Measurements from ENCODE around the gene POLR2H. TPM values are rescaled to one million over a fixed set of nuclear protein-coding genes. Genes with fewer than 3 reads are reported as not detected.

Gene POLR2H
- total RNA-seq, 1 experiment from 2014 or later: 92.6 TPM

- Histone ChIP-seq H3K4me1 (ENCODE audit: insufficient read depth, low read length, poor library complexity, severe bottlenecking) (peaks cover 11% of the 10 kb centered on the region), H3K4me3 (ENCODE audit: low read depth, low read length, poor library complexity, severe bottlenecking) (no peak overlapping the region), H3K27me3 (replicated peaks; ENCODE audit: insufficient read depth, low read depth, low read length, poor library complexity) (no peaks in the 10 kb centered on the region), H3K9me3 (ENCODE audit: low read depth, low read length, poor library complexity, severe bottlenecking) (no peaks in the 10 kb centered on the region), H3K27ac (ENCODE audit: low read depth, low read length, poor library complexity, severe bottlenecking) (no peak overlapping the region), H3K36me3 (ENCODE audit: insufficient read depth, low read length, poor library complexity, severe bottlenecking) (peaks cover under 1% of the 10 kb centered on the region)
- no TSS peak for BruUV-seq (replicated peaks)
- no peak for DNase-seq (ENCODE audit: low spot score)
- CTCF ChIA-PET: interaction anchor here (0.6 kb wide), 1 partner anchor 15 kb away, joined by 3 read pairs; no protein-coding TSS in a partner anchor
- TF ChIP-seq CTCF (conservative IDR thresholded peaks at IDR 0.05; ENCODE audit: low read depth, low read length) (no peak), EZH2 (IDR thresholded peaks at IDR 0.05; ENCODE audit: borderline replicate concordance, low read depth, low read length, poor library complexity, severe bottlenecking) (no peak)
- POLR2A ChIA-PET (ENCODE audit: low non-redundant PET): no interaction called here
- intact Hi-C loops (cut with micrococcal nuclease; ENCODE audit: unreplicated experiment): no loop called here
Observed at GRCh38 chr3:184359610-184360009, 1.9 kb upstream of the POLR2H start.

DNA sequence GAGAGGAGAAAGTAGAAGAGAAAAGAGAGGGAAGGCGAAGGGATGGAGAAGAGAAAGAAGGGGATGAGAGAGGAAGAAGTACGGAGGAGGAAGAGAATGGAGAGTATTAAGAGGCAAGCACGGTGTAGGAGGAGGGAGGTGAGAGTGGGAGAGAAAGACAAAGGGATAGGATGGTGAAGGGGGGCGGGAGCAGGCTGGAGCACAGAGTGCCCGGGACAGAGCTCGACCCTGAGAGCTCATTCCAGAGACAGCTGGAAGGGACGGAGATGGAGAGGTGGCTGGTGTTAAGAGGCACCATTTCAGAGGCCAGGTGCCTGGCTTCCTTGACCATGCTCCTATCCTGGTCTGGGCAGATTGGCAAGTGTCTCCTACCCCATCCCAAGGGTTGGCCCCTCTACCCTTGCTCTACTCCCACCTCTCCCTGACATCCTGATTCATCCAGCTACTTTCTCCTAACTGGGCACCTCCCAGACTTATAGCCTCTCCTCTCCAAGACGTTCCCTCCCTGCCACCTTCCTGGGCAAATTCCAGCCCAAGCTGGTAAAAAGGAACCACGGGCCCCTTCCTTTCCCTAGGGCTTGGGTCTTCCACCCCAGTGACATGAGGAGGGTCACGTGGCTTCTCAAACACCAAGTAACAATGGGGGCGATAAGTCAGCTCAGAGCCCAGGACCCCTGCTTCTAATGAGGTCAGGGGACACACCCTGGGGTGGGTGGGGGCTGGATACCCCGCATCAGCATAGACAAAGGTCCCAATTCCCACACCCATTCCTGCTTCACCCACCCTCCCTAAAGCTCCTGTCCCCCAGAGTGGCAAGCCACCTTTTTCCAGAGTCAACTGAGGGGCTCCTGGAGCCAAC, 1.2 kb upstream of the POLR2H start:
- intact Hi-C loops (cut with micrococcal nuclease; ENCODE audit: unreplicated experiment): no loop called here
- no peak overlapping the region for H3K27ac ChIP-seq (ENCODE audit: low read depth, low read length, poor library complexity, severe bottlenecking)

DNA sequence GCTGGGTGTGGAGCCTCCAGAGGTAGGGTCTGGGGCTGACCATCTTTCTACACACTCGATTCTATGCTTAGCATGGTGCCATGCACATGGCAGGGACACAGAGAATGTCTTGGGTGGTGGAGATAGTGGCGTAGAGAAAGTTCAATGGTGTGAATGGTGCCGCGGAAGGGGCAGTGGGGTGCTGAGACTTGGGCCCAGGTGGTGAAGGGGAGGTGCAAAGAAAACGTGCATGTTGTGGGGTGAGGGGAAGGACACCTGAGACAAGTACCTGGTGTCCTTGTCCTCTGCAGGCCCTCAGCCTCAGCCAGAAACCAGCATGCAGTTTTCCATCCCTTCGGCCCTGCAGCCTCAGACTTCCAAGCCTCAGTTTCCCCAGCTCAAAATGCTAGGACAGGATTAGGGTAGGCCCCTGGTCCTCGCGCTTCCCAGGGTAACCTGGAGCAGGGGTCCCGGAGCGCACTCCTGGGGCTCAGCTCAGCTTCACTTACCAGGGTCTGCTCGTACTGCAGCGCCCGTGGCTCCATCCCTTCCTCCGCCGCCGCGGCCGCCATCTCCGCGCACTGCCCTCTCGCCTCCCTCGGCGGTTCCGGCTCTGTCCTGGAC, 480 bp upstream of the POLR2H start:
- intact Hi-C loops (cut with micrococcal nuclease; ENCODE audit: unreplicated experiment): no loop called here
- Histone ChIP-seq H3K9me3 (ENCODE audit: low read depth, low read length, poor library complexity, severe bottlenecking) (no peaks in the 10 kb centered on the region), H3K36me3 (ENCODE audit: insufficient read depth, low read length, poor library complexity, severe bottlenecking) (peaks cover 9% of the 10 kb centered on the region), H3K4me1 (ENCODE audit: insufficient read depth, low read length, poor library complexity, severe bottlenecking) (peaks cover 11% of the 10 kb centered on the region), H3K27ac (ENCODE audit: low read depth, low read length, poor library complexity, severe bottlenecking) (no peak overlapping the region), H3K4me3 (ENCODE audit: low read depth, low read length, poor library complexity, severe bottlenecking) (peak overlapping the region; percentile 81), H3K27me3 (replicated peaks; ENCODE audit: insufficient read depth, low read depth, low read length, poor library complexity) (no peaks in the 10 kb centered on the region)
- BruUV-seq (replicated peaks): no TSS peak
- POLR2A ChIA-PET (ENCODE audit: low non-redundant PET): no interaction called here
- no peak for DNase-seq (ENCODE audit: low spot score)
- CTCF ChIA-PET: no interaction called here
- TF ChIP-seq EZH2 (IDR thresholded peaks at IDR 0.05; ENCODE audit: borderline replicate concordance, low read depth, low read length, poor library complexity, severe bottlenecking) (no peak), CTCF (conservative IDR thresholded peaks at IDR 0.05; ENCODE audit: low read depth, low read length) (no peak)

More for the DNA sequence above, 1.2 kb upstream of the POLR2H start:
- TF ChIP-seq EZH2 (IDR thresholded peaks at IDR 0.05; ENCODE audit: borderline replicate concordance, low read depth, low read length, poor library complexity, severe bottlenecking) (no peak), CTCF (conservative IDR thresholded peaks at IDR 0.05; ENCODE audit: low read depth, low read length) (no peak)
- no peaks in the 10 kb centered on the region for H3K9me3 ChIP-seq (ENCODE audit: low read depth, low read length, poor library complexity, severe bottlenecking)
- peaks cover 11% of the 10 kb centered on the region for H3K4me1 ChIP-seq (ENCODE audit: insufficient read depth, low read length, poor library complexity, severe bottlenecking)
- ChIA-PET POLR2A (ENCODE audit: low non-redundant PET) (no interaction called here), CTCF (no interaction called here)
- peaks cover 7% of the 10 kb centered on the region for H3K36me3 ChIP-seq (ENCODE audit: insufficient read depth, low read length, poor library complexity, severe bottlenecking)
- DNase-seq (ENCODE audit: low spot score): no peak
- peak overlapping the region; percentile 81 for H3K4me3 ChIP-seq (ENCODE audit: low read depth, low read length, poor library complexity, severe bottlenecking)
- H3K27me3 ChIP-seq (replicated peaks; ENCODE audit: insufficient read depth, low read depth, low read length, poor library complexity): no peaks in the 10 kb centered on the region
- BruUV-seq (replicated peaks): no TSS peak
